NT2/D1 (cell line): ENCODE results near the gene CUZD1.

Experiments
- DNase-seq: peaks from one replicate; pipeline ENCODE4 v3.0.0-alpha.2; 2011; ENCODE audit warnings: low read depth, low spot score
- H3K27me3 ChIP-seq: 2 replicates; pipeline ENCODE4 v1.6.0; 2011; ENCODE audit warnings: mild to moderate bottlenecking; ENCODE audit not compliant: insufficient read length, insufficient read depth
- H3K36me3 ChIP-seq: 2 replicates; pipeline ENCODE4 v1.6.1; 2011; ENCODE audit warnings: mild to moderate bottlenecking, low read length, mixed read lengths; ENCODE audit not compliant: insufficient read depth, insufficient read length
- H3K4me1 ChIP-seq: 2 replicates; pipeline ENCODE4 v1.5.1; 2011; ENCODE audit not compliant: insufficient read depth, insufficient read length
- H3K4me3 ChIP-seq: 2 replicates; pipeline ENCODE4 v1.5.1; 2011; ENCODE audit warnings: low read depth; ENCODE audit not compliant: insufficient read length
- H3K9ac ChIP-seq: 2 replicates; pipeline ENCODE4 v1.6.0; 2011; ENCODE audit warnings: low read depth; ENCODE audit not compliant: insufficient read length
- H3K9me3 ChIP-seq: 2 replicates; pipeline ENCODE4 v1.5.1; 2011; ENCODE audit warnings: mild to moderate bottlenecking, low read length; ENCODE audit not compliant: insufficient read depth
- SUZ12 ChIP-seq: IDR thresholded peaks from 2 replicates; pipeline ENCODE4 v1.6.1; 2011; ENCODE audit not compliant: insufficient read length, insufficient read depth; ENCODE audit errors: extremely low read depth
- YY1 ChIP-seq: IDR thresholded peaks from 2 replicates; pipeline ENCODE4 v1.6.1; 2011; ENCODE audit not compliant: insufficient read length, insufficient read depth
- ZNF274 ChIP-seq: IDR thresholded peaks from 2 replicates; pipeline ENCODE4 v1.6.1; 2011; ENCODE audit warnings: mild to moderate bottlenecking, low read depth, low read length

CUZD1 gene

GRCh38 chr10:122802282-122802681 lies 43.4 kb downstream of the CUZD1 start:
- H3K36me3 ChIP-seq, result no peaks in the 10 kb centered on the region
- no peaks in the 10 kb centered on the region for H3K27me3 ChIP-seq
- H3K9ac ChIP-seq, result no peak overlapping the region
- no peak for TF ChIP-seq SUZ12
- TF ChIP-seq ZNF274, result no peak
- no peak for TF ChIP-seq YY1
- no peaks in the 10 kb centered on the region for H3K4me1 ChIP-seq
- DNase-seq, result no peak
- no peak overlapping the region for H3K4me3 ChIP-seq
- H3K9me3 ChIP-seq, result no peaks in the 10 kb centered on the region

GRCh38 chr10:122798704-122799231 lies 46.9 kb downstream of the CUZD1 start:
- no peaks in the 10 kb centered on the region for H3K27me3 ChIP-seq
- DNase-seq, result no peak
- no peaks in the 10 kb centered on the region for H3K36me3 ChIP-seq
- no peak for TF ChIP-seq YY1
- TF ChIP-seq SUZ12, result no peak
- no peak for TF ChIP-seq ZNF274
- H3K9me3 ChIP-seq, result no peaks in the 10 kb centered on the region
- H3K4me1 ChIP-seq, result no peaks in the 10 kb centered on the region
- no peak overlapping the region for H3K4me3 ChIP-seq
- no peak overlapping the region for H3K9ac ChIP-seq

- DNase-seq, result no peak
Observed at GRCh38 chr10:122796796-122797195, 48.9 kb downstream of the CUZD1 start.

GRCh38 chr10:122795924-122796323 lies 49.7 kb downstream of the CUZD1 start:
- H3K9ac ChIP-seq, result no peak overlapping the region
- H3K9me3 ChIP-seq, result no peaks in the 10 kb centered on the region
- H3K36me3 ChIP-seq, result no peaks in the 10 kb centered on the region
- TF ChIP-seq YY1, result no peak
- TF ChIP-seq ZNF274, result no peak
- TF ChIP-seq SUZ12, result no peak
- DNase-seq, result no peak
- H3K4me3 ChIP-seq, result no peak overlapping the region
- peaks cover 6% of the 10 kb centered on the region for H3K27me3 ChIP-seq
- H3K4me1 ChIP-seq, result no peaks in the 10 kb centered on the region

More at GRCh38 chr10:122796796-122797195, 48.9 kb downstream of the CUZD1 start:
- no peaks in the 10 kb centered on the region for H3K36me3 ChIP-seq
- no peaks in the 10 kb centered on the region for H3K4me1 ChIP-seq
- no peak overlapping the region for H3K4me3 ChIP-seq
- TF ChIP-seq ZNF274 (no peak), YY1 (no peak), SUZ12 (no peak)
- peaks cover 4% of the 10 kb centered on the region for H3K27me3 ChIP-seq
- no peak overlapping the region for H3K9ac ChIP-seq
- no peaks in the 10 kb centered on the region for H3K9me3 ChIP-seq

- peak; percentile 44 for DNase-seq
- Histone ChIP-seq H3K9ac (no peak overlapping the region), H3K4me3 (no peak overlapping the region), H3K36me3 (no peaks in the 10 kb centered on the region), H3K27me3 (no peaks in the 10 kb centered on the region), H3K9me3 (peaks cover 7% of the 10 kb centered on the region; the same call in 1 of the 2 replicates), H3K4me1 (no peaks in the 10 kb centered on the region)
- no peak for TF ChIP-seq ZNF274
- TF ChIP-seq YY1, result no peak
- no peak for TF ChIP-seq SUZ12
Observed at GRCh38 chr10:122786269-122786668, 59.4 kb downstream of the CUZD1 start.

- no peaks in the 10 kb centered on the region for H3K36me3 ChIP-seq
Observed at GRCh38 chr10:122782911-122783310, 62.7 kb downstream of the CUZD1 start.

More at GRCh38 chr10:122782911-122783310, 62.7 kb downstream of the CUZD1 start:
- Histone ChIP-seq H3K4me1 (peaks cover 2% of the 10 kb centered on the region), H3K27me3 (no peaks in the 10 kb centered on the region), H3K9me3 (peaks cover 7% of the 10 kb centered on the region; the same call in 1 of the 2 replicates), H3K9ac (no peak overlapping the region), H3K4me3 (no peak overlapping the region)
- no peak for DNase-seq
- TF ChIP-seq YY1, result no peak
- no peak for TF ChIP-seq ZNF274
- TF ChIP-seq SUZ12, result no peak
